Measurements from ENCODE around the gene SORL1.

GRCh38 chr11:121563003-121563402 is 110.9 kb downstream of the SORL1 start:
- TF ChIP-seq POLR2AphosphoS5 (IDR thresholded peaks at IDR 0.05) = no peak
- no peak for TF ChIP-seq CTCF (IDR thresholded peaks at IDR 0.05)
- TF ChIP-seq POLR2A (IDR thresholded peaks at IDR 0.05) = no peak

All from gastroesophageal sphincter (tissue), 3 donors.